Type B pancreatic cell (in vitro differentiated cells): ENCODE results near the gene SRGAP1. TPM values are rescaled to one million over a fixed set of nuclear protein-coding genes. Genes with fewer than 3 reads are reported as not detected.

Experiments used
- DNase-seq: peaks from one replicate; pipeline ENCODE4 v3.0.0; 2021; ENCODE audit warnings: mixed read lengths; ENCODE audit not compliant: unreplicated experiment; ENCODE audit errors: extremely low spot score
- H3K27ac Mint-ChIP-seq: 2 replicates; pipeline ENCODE4 v1.8.0; 2021; ENCODE audit warnings: mild to moderate bottlenecking, mixed read lengths
- H3K27me3 Mint-ChIP-seq: 2 replicates; pipeline ENCODE4 v1.8.0; 2021; ENCODE audit warnings: mixed read lengths
- H3K36me3 Mint-ChIP-seq: 2 replicates; pipeline ENCODE4 v1.8.0; 2021; ENCODE audit warnings: mixed read lengths
- H3K4me1 Mint-ChIP-seq: one replicate; pipeline ENCODE4 v1.8.0; 2021; ENCODE audit warnings: mixed read lengths; ENCODE audit not compliant: unreplicated experiment
- H3K4me3 Mint-ChIP-seq: 2 replicates; pipeline ENCODE4 v1.8.0; 2021; ENCODE audit warnings: mild to moderate bottlenecking, mixed read lengths
- H3K9me3 Mint-ChIP-seq: 2 replicates; pipeline ENCODE4 v1.8.0; 2021; ENCODE audit warnings: mixed read lengths
- total RNA-seq: library from RNA; stranded (reverse); gene quantifications from 2 replicates; pipeline ENCODE4 v1.2.1, GENCODE V29; 2021; ENCODE audit warnings: low replicate concordance
- TF ChIP-seq, protein P1 (sequence below): fragments of 200-600 bp; sonication (generic); conservative IDR thresholded peaks from 2 replicates; pipeline ENCODE4 v1.5.0; 2021; ENCODE audit warnings: antibody characterized with exemption, mild to moderate bottlenecking

Gene SRGAP1
- total RNA-seq, 1 donor from 2014 or later: 14.9 TPM

DNA sequence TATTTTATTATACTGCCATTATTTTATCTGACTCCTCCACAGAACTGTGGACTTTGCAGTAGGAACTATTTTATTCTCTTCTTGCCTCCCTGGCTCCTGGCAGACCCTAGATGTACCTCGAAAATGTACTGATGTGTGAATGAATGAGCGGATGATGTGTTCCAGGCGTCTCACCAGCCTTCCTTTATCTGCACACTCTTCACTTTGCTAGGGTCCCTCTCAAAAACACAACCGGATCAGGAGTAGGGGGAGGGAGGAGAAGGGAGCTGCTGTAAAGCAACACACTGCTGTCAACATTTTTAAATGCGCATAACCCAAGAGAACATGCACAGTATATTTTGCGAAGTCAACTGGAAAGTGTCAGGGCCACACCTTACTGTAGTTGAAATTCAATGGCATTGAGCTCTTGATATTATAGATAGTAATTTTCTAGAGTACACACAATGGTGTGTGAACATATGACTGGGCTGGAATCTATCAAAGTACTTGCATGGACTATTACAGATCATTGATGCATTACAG lies 36.3 kb downstream of the SRGAP1 start:
- no peak overlapping the region for H3K4me3 Mint-ChIP-seq
- TF ChIP-seq, protein P1, sequence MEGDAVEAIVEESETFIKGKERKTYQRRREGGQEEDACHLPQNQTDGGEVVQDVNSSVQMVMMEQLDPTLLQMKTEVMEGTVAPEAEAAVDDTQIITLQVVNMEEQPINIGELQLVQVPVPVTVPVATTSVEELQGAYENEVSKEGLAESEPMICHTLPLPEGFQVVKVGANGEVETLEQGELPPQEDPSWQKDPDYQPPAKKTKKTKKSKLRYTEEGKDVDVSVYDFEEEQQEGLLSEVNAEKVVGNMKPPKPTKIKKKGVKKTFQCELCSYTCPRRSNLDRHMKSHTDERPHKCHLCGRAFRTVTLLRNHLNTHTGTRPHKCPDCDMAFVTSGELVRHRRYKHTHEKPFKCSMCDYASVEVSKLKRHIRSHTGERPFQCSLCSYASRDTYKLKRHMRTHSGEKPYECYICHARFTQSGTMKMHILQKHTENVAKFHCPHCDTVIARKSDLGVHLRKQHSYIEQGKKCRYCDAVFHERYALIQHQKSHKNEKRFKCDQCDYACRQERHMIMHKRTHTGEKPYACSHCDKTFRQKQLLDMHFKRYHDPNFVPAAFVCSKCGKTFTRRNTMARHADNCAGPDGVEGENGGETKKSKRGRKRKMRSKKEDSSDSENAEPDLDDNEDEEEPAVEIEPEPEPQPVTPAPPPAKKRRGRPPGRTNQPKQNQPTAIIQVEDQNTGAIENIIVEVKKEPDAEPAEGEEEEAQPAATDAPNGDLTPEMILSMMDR: no peak
- H3K27ac Mint-ChIP-seq: no peak overlapping the region
- H3K36me3 Mint-ChIP-seq: peaks cover 14% of the 10 kb centered on the region
- no peak for DNase-seq
- no peaks in the 10 kb centered on the region for H3K9me3 Mint-ChIP-seq
- H3K4me1 Mint-ChIP-seq: peaks cover 11% of the 10 kb centered on the region
- H3K27me3 Mint-ChIP-seq: no peaks in the 10 kb centered on the region

DNA sequence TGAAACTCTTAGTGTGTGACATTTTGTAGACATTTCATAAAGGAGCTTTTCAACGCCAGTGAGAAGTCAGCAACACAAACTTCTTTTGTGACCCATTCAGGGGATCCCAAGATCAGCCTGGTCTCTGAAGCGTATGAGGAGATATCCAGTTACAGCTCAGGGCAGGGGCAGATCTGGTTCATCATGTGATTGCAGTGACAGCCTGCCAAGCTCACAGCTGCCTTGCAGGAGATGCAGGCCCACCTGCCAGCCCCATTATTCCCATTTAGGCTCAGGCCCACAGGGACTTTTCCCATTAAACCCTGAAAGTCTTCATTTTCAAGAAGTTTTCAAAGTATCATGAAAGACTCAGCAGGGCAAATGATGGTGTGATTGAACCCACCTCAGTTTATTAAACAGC lies 38.3 kb downstream of the SRGAP1 start:
- DNase-seq: no peak
- Mint-ChIP-seq H3K27me3 (no peaks in the 10 kb centered on the region), H3K27ac (no peak overlapping the region), H3K36me3 (peaks cover 14% of the 10 kb centered on the region), H3K4me1 (peaks cover 11% of the 10 kb centered on the region), H3K4me3 (no peak overlapping the region), H3K9me3 (no peaks in the 10 kb centered on the region)
- TF ChIP-seq, protein P1: no peak

DNA sequence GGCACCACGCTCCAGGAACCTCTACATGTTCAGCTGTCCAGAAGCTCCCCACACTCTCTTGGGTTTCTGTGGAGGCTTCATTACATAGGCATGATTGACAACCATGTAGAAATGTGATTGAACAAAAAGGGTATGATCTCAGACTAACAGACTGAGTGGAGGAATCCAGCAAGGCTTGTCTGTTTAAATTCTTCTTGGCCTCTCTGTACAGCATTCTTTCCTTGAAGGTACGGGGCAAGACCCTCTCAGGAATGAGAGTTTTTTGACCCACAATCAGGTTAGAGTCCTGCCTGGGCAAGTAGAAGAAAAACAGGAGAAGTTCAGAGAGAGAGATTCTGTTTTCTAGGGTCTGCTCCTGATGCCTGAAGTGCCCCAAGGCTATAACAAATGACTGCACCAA lies 40.9 kb downstream of the SRGAP1 start:
- TF ChIP-seq, protein P1: no peak
- no peaks in the 10 kb centered on the region for H3K9me3 Mint-ChIP-seq
- no peaks in the 10 kb centered on the region for H3K27me3 Mint-ChIP-seq
- H3K4me3 Mint-ChIP-seq: no peak overlapping the region
- peaks cover 5% of the 10 kb centered on the region for H3K4me1 Mint-ChIP-seq
- peaks cover 13% of the 10 kb centered on the region for H3K36me3 Mint-ChIP-seq
- DNase-seq: no peak
- H3K27ac Mint-ChIP-seq: peak overlapping the region; percentile 61

DNA sequence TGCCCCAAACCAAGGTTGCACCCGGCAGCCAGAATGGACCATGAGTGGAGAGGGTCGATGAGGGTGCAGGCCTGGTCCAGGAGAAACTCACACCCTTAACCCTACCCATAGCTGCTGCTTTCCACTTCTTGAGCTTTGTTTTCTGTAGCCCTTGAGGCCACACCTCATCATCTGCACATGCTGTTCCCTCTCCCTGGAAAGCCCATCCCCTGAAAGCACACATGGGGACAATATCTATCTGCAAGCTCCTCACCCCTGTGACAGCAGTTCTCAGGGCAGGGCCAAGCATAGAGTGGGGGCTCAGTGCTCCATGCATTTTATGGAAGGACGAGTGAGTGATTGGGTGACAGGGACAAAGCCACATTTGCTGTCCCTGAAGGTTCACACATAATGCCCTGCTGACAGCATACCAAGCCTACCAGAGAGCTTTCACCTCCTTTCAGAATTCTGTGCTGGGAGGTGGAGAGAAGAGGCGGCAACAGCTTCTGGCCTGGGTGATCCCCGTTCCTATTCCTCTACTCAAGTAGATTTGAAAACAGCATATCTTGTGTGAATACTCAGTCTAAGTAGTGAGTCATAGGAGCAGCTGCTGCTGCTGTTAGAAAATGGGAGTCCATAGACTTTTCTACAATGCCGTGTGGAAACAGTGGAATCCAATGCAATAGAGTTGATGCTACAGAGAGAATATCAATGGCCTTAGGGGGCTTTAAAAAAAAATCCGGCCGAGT lies 44.6 kb downstream of the SRGAP1 start:
- TF ChIP-seq, protein P1: no peak
- H3K27ac Mint-ChIP-seq: no peak overlapping the region

DNA sequence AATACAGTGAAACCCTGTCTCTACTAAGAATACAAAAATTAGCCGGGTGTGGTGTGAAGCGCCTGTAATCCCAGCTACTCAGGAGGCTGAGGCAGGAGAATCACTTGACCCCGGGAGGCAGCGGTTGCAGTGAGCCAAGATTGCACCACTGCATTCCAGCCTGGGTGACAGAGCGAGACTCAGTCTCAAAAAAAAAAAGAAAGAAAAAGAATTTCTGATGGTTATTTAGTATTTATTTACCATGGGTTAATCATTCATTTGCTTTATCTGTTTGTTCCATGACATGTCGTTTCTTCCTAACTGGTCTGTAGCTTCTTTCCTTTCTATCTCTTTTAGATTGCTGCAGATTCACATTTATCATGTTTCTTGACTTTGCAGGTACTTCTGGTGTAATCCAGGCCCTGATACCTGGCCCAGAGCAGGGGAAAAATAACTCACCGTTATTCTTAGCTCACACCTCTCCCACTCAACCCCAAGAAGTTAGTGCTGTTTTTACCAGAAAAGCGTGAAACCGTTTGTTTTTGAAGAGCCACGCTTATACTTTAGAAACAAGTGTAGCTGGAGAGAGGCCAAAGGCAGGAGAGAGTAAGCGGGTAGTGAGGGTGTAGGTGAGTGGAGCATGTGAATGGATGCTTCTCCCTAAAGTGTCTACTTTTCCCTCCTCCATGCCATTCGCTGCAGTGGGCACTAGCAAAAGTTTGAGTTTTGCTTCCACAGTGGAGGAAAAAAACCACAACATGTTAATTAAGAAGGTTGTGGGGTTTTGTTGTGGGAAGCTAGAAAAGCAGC lies 45.4 kb downstream of the SRGAP1 start:
- no peak for DNase-seq
- peaks cover 8% of the 10 kb centered on the region for H3K36me3 Mint-ChIP-seq
- TF ChIP-seq, protein P1: no peak
- H3K4me3 Mint-ChIP-seq: no peak overlapping the region
- H3K4me1 Mint-ChIP-seq: peaks cover 11% of the 10 kb centered on the region
- H3K9me3 Mint-ChIP-seq: no peaks in the 10 kb centered on the region
- peak overlapping the region; percentile 36 for H3K27ac Mint-ChIP-seq
- H3K27me3 Mint-ChIP-seq: no peaks in the 10 kb centered on the region

More for the DNA sequence above, 44.6 kb downstream of the SRGAP1 start:
- H3K4me3 Mint-ChIP-seq: no peak overlapping the region
- H3K4me1 Mint-ChIP-seq: peaks cover 11% of the 10 kb centered on the region
- no peak for DNase-seq
- peaks cover 8% of the 10 kb centered on the region for H3K36me3 Mint-ChIP-seq
- no peaks in the 10 kb centered on the region for H3K9me3 Mint-ChIP-seq
- H3K27me3 Mint-ChIP-seq: no peaks in the 10 kb centered on the region
